ENCODE measurements around the gene MAGEC2. TPM values are rescaled to one million over a fixed set of nuclear protein-coding genes. Genes with fewer than 3 reads are reported as not detected.

Gene MAGEC2, protein sequence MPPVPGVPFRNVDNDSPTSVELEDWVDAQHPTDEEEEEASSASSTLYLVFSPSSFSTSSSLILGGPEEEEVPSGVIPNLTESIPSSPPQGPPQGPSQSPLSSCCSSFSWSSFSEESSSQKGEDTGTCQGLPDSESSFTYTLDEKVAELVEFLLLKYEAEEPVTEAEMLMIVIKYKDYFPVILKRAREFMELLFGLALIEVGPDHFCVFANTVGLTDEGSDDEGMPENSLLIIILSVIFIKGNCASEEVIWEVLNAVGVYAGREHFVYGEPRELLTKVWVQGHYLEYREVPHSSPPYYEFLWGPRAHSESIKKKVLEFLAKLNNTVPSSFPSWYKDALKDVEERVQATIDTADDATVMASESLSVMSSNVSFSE
- not detected for total RNA-seq

DNA sequence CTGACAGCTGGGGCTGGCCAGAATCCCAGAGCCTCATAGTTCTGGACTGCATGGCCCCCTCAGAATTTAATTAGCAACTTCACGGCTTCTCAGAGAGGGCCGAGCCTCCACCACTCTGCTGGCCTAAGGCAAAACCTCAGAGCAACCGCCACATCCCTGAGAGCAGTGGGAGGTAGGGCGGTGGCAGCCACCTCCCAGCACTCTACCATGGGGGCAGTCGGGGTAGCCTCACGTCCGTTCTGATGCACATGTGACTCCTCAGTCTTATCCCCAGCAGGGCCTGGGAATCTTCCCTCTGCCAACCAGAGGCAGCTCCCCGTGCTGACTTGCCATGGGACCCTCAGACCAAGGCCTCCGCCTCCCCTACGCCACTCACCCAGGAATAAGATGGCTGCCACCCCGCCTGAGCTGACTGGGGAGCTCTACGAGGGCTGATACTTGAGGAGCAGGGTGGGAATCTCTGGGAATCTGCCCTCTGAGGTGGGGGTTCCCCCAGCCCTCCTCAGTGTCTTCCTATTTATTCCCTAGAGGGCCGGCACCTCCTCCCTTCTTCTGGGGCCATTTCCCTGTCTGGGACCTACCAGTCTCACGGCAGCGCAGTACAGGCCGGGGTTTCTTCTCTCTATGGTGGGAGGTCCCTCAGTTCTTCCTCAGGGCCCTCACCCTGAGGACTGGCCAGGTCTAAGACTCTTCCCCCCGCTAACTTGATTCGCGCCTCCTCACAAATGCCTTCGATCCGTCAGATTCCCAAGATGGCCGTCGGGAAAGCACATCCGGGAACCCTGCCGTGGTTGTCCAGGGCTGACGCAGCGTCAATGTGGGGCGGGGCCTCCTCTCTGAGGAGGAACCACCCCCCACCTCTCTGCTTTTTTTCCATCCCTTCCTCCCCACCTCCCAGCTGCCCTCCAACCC, at the start of gene MAGEC2:
TSS of gene MAGEC2 (minus strand) at position 769 of the 912 bp plus-strand sequence. CDS start 1,303 bp downstream, outside the sequence.
- DNase-seq (ENCODE audit: low read depth in 2 of 3, low spot score in 2 of 3): no peak

DNA sequence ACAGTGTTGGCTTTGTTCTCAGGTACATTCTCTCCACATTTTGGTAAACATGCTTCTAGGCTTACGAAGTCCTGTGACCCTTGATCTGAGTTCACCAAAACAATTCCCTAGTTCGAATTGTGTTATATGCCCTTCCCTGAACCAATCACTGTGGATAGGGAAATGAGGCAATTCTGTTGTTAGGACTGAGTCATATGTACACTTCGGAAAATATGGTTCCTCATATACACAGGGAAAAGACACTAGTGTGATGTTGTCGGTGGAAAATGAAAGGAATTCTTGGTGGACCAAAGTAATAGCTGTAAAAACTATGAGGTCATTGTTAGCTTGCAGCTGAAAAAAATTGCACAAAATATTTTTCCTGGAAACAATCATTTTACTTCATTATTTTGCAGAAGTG, 46.6 kb upstream of the MAGEC2 start:
- DNase-seq (ENCODE audit: low read depth in 2 of 3, low spot score in 2 of 3): no peak

- DNase-seq (ENCODE audit: low read depth in 2 of 3, low spot score in 2 of 3): no peak
Measured at GRCh38 chrX:142251202-142251601, 46.1 kb upstream of the MAGEC2 start.

DNA sequence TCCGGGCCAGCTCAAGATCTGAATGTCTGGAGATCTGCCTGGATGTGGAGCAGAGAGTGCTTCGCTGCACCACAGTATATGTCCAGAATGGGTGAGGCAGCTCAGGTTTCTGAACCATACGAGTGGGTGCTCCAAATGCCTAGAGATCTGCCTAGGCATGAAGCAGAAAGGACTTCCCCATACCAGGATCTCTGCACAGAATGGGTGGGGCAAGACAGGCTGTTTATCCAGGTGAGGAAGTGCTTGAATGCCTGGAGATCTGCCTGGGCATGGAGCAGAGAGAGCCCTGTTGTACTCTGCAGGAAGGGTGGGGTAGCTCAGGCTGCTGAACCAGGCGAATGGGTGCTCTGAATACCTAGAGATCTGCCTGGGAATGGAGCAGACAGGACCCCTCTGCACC, 45.4 kb upstream of the MAGEC2 start:
- DNase-seq (ENCODE audit: low read depth in 2 of 3, low spot score in 2 of 3): no peak

DNA sequence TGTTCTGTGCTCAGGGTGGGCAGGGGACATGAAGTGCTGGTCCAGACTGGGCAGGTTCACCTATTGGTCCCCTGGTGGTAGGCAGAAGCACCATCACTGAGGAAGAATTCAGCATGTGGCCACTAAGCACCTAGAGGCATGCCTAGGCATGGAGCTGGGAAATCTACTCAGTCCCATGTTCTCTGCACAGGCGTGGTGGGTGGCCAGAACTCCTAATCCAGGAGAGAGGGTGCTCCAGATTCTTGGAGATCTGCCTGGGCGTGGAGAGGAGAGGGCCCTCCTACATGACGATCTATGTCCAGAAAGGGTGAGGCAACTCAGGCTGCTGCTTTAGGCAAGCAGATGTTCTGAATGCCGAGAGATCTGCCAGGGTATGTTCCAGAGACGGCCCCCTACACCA, 44.6 kb upstream of the MAGEC2 start:
- no peak for DNase-seq (ENCODE audit: low read depth in 2 of 3, low spot score in 2 of 3)

DNA sequence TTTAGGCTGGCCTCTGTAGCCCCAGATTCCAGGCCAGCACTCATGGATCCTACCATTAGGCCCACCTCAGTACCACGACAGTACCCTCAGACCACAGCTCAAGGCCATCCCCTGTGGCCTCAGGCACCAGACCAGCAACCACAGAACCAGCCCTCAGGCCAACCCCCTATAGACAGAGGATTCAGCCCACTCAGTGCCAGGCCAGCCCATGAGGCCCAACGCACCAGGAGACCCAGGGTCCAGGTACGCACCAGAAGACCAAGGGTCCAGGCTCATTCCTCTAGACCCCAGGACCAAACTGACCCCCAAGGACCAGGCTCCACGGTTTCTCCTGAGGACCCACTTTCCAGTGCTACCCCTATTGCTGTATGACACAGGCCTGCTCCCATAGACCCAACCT, 39.5 kb upstream of the MAGEC2 start:
- no peak for DNase-seq (ENCODE audit: low read depth in 2 of 3, low spot score in 2 of 3)

GRCh38 chrX:142238536-142238935, 33.4 kb upstream of the MAGEC2 start:
- DNase-seq (ENCODE audit: low read depth in 2 of 3, low spot score in 2 of 3): no peak

DNA sequence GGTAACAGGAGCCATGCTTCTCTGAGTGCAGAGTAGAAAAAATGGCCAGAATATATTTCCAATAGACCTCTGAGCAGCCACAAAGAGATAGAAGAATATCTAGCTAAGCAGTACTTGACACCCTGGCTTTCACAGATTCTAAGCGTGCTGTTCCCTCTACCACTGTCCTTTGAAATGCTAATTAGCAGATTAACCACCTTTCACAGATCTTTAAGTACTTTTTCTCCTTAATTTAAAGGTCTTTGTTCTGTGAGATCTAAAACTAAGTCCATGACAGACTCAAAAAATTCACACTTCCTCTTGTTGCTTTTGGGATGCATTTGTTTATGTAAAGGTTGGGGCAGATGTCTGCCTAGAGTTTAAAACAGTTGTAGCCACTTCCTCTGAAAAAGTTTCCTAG, 28.3 kb upstream of the MAGEC2 start:
- DNase-seq (ENCODE audit: low read depth in 2 of 3, low spot score in 2 of 3): no peak

DNA sequence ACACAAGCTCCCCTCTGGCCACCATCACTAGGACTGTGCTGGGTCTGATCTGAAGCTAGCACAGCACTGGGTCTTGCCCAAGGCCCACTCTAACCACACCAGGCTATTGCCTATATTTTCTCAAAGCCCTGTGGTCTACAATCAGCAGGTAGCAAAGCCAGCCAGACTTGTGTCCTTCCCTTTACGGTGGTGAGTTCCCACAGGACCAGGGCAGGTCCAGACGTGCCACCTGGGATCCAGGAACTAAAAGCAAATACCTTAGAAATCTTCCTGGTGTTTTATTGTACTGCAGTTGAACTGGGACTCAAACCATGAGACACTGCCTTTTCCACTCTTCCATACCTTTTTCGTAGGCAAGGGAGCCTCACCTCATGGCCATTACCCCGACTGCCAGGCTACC, 9.0 kb upstream of the MAGEC2 start:
- no peak for DNase-seq (ENCODE audit: low read depth in 2 of 3, low spot score in 2 of 3)

DNA sequence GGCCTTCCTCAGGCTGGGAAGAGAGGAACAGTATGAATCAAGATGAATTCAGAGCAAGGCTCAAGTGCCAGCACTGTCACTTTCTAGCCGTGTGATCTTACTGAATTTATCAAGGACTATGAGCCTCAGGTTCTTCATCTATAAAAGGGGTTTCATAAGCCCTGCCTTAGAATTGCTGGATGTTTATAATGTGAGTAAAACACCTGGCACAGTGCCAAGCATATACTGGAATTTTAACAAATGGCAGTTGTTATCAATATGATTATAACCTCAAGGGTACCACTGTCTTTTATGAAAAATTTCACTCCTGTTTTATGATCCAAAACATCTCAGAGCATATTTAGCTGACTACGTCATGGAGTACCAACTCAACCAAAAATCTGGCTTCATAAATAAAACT, 4.0 kb downstream of the MAGEC2 start:
- DNase-seq (ENCODE audit: low read depth in 2 of 3, low spot score in 2 of 3): no peak

- DNase-seq (ENCODE audit: low read depth in 2 of 3, low spot score in 2 of 3): no peak
Measured at GRCh38 chrX:142186103-142186502, 19.0 kb downstream of the MAGEC2 start.

DNA sequence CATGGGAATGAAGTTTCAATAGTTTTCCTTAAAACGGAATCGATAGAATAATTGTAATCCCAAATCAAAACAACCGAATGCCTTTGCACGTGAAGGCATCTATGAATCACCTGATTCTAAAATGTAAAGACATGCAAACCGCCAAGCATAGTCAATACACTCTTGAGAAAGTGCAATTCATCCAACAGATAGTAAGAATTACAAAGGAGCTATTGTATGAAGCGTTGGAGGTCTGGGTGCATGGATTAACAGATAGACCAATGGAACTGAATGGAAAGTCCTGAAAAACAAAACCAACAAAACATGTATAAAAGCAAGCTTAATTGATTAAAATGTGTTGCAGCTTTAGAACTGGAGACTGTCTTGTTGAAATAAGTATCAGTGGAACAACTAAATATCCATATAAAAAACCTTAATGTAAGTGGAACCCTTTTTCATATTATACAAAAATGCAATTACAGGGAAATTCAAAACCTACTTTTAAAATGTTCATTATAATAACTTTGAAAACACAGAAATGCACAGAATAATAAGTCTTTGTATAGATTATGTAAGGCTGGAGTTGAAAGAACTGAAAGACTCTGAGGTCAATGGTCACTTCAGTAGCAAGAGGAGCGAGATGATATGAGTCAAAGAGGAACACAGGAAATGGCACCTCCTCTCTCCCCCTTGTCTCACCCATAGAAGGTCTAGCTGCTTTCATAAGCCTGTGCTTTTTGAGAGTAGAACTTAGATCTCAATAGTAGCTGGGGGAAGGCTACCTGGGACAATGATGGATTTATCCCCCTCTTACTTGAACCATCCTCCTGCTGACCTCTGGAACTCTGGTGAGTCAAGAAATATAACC, 20.1 kb downstream of the MAGEC2 start:
- DNase-seq (ENCODE audit: low read depth in 2 of 3, low spot score in 2 of 3): no peak

- no peak for DNase-seq (ENCODE audit: low read depth in 2 of 3, low spot score in 2 of 3)
Measured at GRCh38 chrX:142156567-142156966, 48.5 kb downstream of the MAGEC2 start.

Data from hematopoietic multipotent progenitor cell (in vitro differentiated cells).